B cell (primary cell): Measurements from ENCODE around the gene NRXN2.

Experiments
- CTCF ChIP-seq: fragments of 200-600 bp; IDR thresholded peaks from one replicate; pipeline ENCODE4 v1.8.0; 2022; ENCODE audit warnings: antibody characterized with exemption, mild to moderate bottlenecking
- EZH2 ChIP-seq: IDR thresholded peaks from 2 replicates; pipeline ENCODE4 v1.6.1; 2012; ENCODE audit warnings: borderline replicate concordance, low read depth, mild to moderate bottlenecking, moderate library complexity, low read length; ENCODE audit not compliant: insufficient read depth, poor library complexity, severe bottlenecking

GRCh38 chr11:64660205-64660604 is 62.8 kb downstream of the NRXN2 start:
- TF ChIP-seq CTCF (no peak), EZH2 (no peak)
